Fibroblast of pulmonary artery (primary cell): Measurements from ENCODE around the gene WBP1L.
"Not testable (repeated sequence)": the region's sequence is repeated elsewhere in the genome, so short reads cannot be mapped to it uniquely, and the experiment has no call there.

Experiments
- DNase-seq: peaks from one replicate; pipeline ENCODE4 v3.0.0-alpha.2; 2010; ENCODE audit warnings: low read depth
- H3K4me3 ChIP-seq: replicated peaks from 2 replicates; pipeline ENCODE4 v1.5.1; 2011; ENCODE audit warnings: low read depth, mild to moderate bottlenecking, control low read depth, low read length, moderate library complexity
- CTCF ChIP-seq: IDR thresholded peaks from 2 replicates; pipeline ENCODE4 v1.5.1; 2011; ENCODE audit warnings: mild to moderate bottlenecking, control low read depth, low read length, inconsistent platforms; ENCODE audit errors: missing control alignments

Gene WBP1L

GRCh38 chr10:102714621-102715455, 28.9 kb upstream of the WBP1L start, which contains the start of gene SFXN2:
Gene SFXN2, plus strand, starts transcription at chr10:102714636. Its CDS starts 12,001 bp downstream, at chr10:102726637.
- no peak for TF ChIP-seq CTCF
- H3K4me3 ChIP-seq: peak within 1 kb of the TSS; percentile 95
- DNase-seq: no peak

- H3K4me3 ChIP-seq: no peak overlapping the region
- no peak for DNase-seq
- TF ChIP-seq CTCF: no peak
Observed at GRCh38 chr10:102715880-102716279, 27.9 kb upstream of the WBP1L start.

- H3K4me3 ChIP-seq, DNase-seq: not testable (repeated sequence)
Observed at GRCh38 chr10:102716900-102717565, 26.7 kb upstream of the WBP1L start.

- no peak for TF ChIP-seq CTCF
- peak; percentile 76 for DNase-seq
- no peak overlapping the region for H3K4me3 ChIP-seq
Observed at GRCh38 chr10:102718220-102718619, 25.5 kb upstream of the WBP1L start.

- DNase-seq: no peak
- H3K4me3 ChIP-seq: no peak overlapping the region
- no peak for TF ChIP-seq CTCF
Observed at GRCh38 chr10:102720337-102720736, 23.4 kb upstream of the WBP1L start.

GRCh38 chr10:102720775-102721301, 22.9 kb upstream of the WBP1L start:
- DNase-seq: no peak
- no peak overlapping the region for H3K4me3 ChIP-seq
- TF ChIP-seq CTCF: no peak

- no peak for DNase-seq
Observed at GRCh38 chr10:102721954-102722353, 21.8 kb upstream of the WBP1L start.

More at GRCh38 chr10:102721954-102722353, 21.8 kb upstream of the WBP1L start:
- H3K4me3 ChIP-seq: no peak overlapping the region
- no peak for TF ChIP-seq CTCF
